ENCODE measurements around the gene TMEFF1.

The TMEFF1 gene

DNA sequence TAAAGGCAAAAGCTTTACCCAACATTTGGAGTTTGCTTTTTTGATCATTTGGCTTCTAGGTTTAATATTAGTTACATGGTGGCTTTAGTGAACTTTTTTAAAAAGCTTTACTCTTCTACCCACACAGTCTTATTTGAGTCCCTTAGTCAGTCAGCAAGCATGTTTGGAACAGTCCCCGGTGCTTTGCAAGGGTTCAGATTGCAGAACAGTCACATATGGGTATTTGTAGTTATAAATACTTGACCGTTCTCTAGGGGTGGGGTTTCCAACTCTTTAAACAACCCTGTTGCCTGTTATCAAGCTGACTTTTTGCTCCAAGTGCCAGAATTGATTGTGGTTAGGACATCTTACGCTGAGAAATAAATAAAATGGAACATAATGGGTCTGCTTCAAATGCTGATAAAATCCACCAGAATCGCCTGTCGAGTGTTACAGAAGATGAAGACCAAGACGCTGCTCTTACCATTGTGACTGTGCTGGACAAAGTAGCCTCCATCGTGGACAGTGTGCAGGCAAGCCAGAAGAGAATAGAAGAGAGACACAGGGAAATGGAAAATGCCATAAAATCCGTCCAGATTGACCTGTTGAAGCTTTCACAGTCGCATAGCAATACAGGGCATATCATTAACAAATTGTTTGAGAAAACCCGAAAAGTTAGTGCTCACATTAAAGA, 105.0 kb downstream of the TMEFF1 start, which contains the start of gene CAVIN4:
TSS of gene CAVIN4 (plus strand) at position 304 of the 673 bp plus-strand sequence. CDS start at position 369, 65 bp downstream.
- DNase-seq (ENCODE audit: low read depth) = no peak

DNA sequence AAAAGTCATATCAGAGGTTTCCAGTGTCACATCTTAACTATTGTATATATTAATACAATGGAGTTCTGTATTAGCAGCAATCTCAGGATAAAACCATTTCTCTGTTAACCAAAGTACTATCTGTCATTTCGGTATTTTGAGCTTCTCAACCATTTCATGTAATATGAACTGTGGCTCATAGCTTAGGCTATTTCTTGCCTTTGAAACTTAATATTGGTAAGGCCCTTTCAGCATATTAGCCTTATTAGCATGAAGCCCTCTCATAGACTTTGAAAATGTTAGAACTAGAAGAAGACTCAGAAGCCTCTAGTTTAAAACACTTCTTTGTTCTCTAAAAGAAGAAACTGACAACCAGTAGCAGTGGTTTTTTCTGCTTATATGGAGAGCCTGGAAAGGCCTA, 105.7 kb downstream of the TMEFF1 start:
- no peak for DNase-seq (ENCODE audit: low read depth)

DNA sequence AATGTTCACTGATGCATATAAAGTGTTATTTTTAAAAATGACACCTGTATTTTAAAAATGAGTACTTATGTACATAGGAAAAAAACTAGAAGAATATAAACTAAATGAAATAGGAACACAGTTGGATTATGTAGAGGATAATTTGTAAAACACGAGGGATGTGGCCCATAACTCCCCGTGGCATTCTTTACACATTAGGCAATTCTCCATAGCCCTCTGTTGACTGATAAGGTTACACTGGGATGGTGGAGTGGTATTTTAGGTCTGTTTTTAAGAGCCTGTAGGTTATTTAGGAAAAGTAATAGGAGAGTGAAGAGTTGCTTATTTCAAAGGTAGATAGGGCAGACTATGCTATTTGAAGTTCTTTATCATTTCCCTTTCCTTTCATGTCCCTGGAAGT, 106.7 kb downstream of the TMEFF1 start:
- DNase-seq (ENCODE audit: low read depth) = no peak

DNA sequence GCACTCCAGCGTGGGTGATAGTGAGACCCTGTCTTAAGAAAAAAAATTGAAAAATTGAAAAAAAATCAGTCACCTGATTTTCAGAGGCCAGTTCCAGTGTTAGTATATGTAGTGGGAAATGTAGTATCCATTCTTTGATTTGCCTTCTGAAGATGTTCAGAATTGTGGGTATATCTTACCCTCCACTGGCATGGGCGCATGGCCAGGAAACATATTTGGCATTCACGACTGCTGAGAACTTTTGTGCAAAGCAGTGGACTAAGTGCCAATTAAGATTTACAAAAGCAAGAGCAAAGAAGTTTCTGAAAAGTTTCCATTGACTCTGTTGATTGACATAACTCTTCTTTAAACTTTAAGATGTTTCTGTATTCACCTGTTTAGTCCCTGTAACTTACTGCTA, 107.3 kb downstream of the TMEFF1 start:
- no peak for DNase-seq (ENCODE audit: low read depth)

DNA sequence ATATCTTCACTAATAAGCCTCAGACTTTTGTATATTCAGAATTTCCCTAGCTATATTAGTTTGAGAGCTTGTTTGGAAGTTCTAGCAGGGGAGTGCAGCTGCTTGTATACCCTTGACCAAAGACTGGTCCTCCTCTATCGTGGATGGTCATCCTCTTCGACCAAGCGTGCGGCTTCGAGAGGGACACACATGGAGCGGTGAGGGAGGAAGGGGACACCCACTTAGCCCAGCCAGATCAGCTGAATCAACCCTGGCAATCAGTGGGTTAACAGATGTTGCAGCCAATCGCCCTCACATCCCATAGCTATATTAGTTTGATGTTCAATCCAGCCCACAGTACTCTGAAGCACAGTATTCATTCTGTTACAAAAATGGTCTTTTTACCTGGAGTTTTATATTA, 108.1 kb downstream of the TMEFF1 start:
- no peak for DNase-seq (ENCODE audit: low read depth)

DNA sequence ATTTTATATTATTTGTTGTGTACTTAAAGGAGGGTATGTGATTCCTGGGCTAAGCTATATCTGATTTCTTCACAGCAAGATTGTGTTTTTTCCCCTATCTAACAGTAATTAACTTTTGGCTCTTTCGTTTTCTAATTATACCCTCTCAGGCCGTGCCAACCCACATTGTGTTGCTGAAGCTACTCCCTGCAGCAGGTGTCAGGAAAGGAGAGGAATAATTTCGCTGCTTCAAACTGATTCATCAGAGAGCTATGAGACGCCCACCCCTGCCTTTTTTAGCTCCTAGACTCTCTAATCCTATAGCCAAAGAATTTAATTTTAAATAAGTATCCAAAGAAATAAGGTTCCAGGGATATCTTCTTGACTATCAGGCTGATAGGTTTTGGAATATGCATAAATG, 108.7 kb downstream of the TMEFF1 start:
- no peak for DNase-seq (ENCODE audit: low read depth)

DNA sequence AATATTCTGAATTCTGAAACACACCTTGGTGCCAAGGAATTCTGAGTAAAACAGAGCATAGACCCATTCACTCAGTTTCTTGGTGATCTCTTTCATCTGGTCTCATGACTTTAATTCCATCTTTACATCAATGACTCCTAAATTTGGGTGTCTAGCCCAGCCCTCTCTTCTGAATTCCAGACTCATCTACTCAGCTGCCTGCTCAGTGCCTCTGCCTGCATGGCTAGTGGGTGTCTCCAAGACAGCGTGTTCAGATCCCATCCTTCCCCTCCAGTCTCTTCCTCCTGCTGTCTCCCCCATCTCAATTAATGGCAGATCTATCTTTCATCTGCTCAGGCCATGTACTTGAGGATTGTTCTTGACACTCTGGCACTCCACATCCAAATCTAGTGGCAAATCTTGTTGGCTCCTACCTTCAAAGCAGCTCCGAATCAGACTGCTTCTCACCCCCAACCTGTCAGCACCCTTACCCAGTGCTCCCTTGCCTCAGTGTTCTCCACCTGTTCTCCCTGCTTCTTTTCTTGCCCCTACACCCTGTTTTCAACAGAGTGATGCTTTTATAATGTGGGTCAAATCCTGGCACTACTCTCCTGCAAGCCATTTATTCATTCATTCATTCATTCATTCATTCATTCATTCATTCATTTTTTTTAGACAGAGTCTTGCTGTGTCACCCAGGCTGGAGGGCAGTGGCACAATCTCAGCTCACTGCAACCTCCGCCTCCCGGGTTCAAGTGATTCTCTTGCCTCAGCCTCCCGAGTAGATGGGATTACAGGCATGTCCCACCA, 110.3 kb downstream of the TMEFF1 start:
- no peak for DNase-seq (ENCODE audit: low read depth)

DNA sequence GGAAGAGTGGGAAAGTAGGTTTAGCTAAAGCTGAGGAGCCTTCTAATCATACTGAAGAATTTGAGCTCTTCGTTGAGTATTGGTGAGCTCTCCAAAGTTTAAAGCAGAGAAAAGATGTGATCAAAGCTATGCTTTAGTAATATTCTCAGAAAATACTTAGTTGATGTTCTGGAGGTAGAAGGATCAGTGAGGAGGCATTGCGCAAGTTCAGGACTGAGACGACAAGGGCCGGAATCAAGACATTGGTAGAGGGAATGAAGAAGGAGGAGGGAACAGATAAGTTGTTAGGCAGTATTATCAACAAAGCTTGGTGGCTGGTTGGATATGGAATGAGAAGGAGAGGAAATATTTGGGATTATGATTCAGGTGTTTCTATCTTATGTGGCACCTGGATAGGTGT, 112.0 kb downstream of the TMEFF1 start:
- no peak for DNase-seq (ENCODE audit: low read depth)

DNA sequence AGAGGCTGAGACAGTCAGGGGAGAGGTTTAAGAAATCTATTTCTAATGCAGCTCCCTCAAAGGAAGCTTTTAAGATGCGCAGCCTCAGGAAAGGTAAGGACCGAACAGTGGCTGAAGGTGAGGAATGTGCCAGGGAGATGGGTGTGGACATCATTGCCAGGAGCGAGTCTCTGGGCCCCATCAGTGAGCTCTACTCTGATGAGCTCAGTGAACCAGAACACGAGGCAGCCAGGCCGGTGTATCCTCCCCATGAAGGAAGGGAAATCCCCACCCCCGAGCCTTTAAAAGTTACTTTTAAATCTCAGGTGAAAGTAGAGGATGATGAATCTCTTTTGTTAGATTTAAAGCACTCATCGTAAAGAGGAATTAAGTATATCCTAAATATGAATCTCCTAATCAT, 113.1 kb downstream of the TMEFF1 start:
- DNase-seq (ENCODE audit: low read depth) = no peak

DNA sequence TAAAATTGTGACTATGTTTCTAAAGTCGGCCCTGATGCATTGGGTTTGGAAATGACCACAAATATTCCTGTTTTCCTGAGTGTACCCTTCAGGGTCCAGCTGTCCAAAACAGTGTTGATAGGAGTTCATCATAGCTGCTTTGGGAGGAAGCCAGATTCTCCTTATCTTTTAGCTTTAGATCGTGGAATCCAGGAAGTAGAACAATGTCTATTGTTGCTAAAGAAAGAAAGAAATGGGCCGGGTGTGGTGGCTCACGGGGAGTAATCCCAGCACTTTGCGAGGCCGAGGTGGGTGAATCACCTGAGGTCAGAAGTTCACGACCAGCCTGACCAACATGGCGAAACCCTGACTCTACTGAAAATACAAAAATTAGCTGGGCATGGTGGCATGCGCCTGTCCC, 114.4 kb downstream of the TMEFF1 start:
- no peak for DNase-seq (ENCODE audit: low read depth)

DNA sequence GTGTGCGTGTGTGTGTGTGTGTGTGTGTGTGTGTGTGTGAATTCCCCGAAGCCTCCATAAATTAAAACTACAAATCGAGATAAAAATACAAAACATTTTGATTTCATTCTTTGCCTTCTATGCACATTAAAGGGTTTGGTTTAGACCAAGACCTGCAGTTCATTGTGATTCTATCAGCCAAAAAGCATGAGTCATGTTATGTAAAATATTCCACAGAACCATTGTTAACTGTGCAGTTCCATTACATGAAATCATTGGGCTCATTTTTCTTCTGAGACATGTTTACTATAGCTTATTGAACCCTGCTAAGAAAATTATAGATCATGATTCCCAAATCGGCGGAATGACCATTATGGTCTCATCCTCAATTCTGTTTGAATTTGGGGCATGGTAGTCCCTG, 116.6 kb downstream of the TMEFF1 start:
- no peak for DNase-seq (ENCODE audit: low read depth)

DNA sequence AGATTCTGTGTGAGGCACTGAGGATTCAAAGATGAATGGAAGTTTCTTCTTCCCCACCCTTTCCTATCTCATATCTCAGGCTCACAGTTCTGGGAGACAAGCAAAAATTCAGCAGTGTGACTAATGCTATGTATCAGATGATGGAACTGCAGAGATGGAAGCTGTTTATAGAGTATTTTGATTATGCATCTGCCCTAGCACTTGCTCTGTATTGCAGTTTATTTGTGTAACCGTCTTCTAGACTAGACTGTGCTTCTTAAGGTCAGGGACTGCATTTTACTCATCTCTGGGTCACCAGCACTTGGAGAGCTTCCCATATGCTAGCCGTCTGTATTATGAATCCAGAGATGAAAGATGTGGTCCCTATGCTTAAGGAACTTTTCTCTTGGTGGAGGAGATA, 117.5 kb downstream of the TMEFF1 start:
- DNase-seq (ENCODE audit: low read depth) = no peak

DNA sequence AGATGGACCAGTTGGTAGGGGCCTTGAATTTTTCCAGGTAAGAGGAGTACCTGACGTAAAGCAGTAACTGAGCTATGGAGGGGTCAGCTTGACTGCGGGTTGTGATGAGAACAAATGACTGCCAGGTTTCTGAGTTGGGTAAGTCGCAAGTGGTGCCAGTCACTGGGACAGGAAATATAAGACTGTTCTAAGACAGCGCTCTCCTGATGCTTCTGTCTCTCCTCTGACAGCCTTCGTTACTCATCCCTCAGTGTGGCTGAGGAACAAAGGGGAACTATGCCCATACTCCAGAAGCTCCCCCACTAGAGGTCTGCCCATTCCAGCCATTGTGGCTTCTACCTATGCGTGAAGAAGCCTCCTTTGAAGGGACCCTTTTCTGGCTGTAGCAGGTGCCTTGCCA, 118.2 kb downstream of the TMEFF1 start:
- no peak for DNase-seq (ENCODE audit: low read depth)

DNA sequence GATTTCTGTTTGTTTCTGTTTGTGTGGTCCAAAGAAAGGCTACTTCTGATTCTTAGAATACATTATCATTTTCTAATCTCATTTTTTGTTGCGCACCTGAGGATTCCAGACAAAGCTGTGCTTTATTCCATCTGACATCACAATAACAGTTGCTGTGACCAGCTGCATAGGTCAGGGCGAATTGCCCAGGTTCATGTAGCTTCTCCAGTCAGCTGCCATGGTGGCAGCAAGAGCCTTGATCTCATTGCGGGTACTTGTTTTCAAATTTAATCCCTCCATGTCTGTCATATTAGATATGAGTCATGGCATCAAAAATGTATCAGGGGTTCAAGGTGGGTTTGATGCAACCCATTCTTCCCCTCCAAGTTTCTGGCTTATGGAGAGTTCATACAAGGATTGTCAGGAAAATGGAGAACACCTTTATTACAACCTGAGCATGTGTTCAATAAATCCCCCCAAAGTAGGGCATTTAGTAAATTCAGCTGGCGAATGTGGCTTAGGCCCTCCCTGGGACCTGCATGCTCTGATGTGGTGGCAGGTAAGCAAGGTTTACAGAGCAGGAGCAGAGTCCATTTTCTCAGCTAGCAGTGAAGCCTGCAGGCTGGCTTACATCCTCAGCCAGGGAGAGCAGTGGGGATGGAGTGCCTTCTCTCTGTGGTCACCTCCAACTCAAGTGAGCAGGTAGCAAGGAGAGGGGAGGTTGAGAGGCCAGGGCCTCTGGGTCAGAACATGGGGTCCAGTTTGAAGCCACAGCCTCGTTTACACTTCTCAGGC, 118.9 kb downstream of the TMEFF1 start:
- no peak for DNase-seq (ENCODE audit: low read depth)

DNA sequence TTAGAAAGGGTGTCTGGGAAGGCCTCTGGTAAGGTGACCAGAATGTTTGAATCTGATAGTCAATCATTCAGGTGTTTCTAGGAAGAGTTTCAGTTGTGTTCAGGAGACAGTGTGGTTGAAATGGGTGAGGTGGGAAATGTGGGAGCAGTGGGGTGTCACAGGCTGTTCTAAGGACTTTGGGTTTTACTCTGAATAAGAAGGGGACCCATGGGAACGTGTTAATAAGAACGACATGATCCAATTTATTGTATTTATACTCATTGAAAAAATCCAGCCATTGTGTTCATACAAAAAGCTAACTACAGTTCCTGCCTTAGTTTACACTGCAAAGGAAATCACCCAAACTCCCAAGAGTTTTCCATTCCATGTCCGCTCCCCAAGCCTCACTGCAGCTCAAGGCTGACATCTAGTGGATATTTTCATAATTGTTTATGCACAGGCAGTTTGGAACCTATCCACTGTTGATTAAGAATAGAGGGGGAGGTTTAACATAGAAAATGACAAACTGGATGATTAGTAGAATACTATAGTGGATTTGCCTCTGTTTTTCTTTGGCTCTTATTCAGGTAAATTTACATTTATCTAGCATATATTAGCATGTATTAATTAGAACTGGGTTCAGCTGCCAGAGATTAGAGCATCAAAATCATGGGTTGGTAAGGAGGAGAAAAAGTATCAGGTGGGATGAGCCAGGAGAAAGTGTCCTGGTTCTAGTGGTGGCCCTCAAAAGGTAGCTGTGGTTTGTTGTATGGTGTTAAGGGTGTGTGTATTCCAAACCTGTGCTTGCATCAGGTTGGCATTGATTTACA, 122.6 kb downstream of the TMEFF1 start:
- DNase-seq (ENCODE audit: low read depth) = no peak

DNA sequence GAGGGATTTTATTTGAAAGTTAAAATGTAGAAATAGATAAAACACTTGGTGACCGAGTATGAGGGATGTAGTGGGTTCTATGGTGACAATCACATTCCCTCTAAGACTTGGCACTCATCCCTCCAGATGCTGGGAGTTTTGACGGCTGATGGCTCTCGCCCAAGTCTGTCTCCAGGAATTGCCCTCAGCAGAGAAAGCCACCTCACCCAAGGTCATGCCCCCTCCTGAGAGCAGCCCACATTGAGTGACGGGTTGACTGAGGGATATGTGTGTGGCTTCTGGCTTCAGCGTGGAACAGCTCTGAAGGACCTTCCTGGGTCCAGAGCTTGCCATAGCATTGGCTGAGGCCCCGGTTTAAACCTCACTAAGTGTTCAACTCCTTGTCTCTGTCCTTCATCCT, 124.3 kb downstream of the TMEFF1 start:
- DNase-seq (ENCODE audit: low read depth) = no peak

DNA sequence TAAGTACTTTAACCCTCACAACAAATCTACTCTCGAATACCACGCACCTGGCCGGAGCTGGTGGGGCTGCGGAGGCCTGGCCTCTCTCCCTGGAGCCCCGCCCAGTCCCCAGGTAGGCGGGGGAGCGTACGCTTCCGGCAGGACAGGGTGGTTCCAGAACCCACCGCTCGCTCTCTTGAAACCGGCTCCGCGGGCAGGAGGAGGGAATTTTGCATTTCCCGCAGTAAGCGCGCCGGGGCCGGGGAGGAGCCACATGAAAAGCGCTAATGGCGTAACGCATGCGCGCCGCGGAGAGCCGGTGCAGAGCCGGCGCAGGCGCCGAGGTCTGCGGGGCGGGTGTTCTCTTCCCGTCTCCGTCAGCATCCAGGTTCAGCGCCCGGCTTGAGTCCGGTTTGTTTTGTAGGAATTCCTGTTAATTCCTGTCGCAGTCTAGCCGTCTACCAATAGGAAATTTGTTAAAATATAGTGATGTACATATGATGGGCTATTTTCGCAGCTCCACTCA, 125.7 kb downstream of the TMEFF1 start:
- DNase-seq (ENCODE audit: low read depth) = peak; percentile 65

DNA sequence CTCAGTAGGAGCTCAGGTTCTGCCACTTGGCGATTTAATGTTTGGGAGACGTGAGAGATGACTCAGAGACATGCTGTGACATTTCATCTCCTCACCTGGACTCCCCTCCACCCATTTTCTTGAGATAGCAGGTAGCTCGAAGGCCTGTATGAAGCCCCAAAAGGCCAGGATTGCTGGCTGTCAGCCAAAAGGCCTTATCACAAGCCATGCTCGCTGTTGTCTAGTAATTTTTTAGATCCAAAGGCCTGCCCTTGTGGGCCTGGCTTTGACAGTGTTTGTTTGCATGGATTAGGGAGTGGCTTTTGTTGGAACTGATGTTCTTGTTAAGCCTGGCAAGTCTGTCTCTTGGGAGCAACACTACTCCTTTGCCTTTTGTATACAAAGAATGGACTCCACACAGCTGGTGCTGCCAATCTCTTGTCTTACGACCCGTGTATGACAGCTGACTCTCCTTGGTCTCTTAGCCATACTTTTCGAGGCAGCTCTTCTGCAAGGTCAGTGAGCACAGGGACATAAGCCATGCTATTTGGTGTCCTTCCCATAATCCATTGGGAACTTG, 127.7 kb downstream of the TMEFF1 start:
- DNase-seq (ENCODE audit: low read depth) = no peak

DNA sequence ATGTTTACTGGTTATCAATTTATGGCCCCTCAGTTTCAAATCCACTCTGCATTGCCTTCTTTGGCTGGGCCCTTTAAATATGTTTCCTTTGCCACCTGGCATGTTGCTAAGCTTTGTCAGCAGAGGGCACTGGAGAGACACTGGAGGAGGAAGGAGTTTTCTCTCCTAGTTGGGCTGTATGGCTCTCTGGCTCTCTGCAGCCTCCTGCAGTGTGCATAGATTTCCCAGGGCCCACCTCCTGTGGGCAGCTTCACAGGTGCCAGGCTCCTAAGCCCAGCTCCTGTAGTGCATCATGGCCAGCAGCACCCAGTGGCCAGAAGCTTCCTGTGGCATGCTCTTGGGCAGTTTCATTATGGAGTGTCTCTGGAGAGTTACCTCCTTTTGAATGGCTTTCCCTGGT, 128.3 kb downstream of the TMEFF1 start:
- DNase-seq (ENCODE audit: low read depth) = no peak

DNA sequence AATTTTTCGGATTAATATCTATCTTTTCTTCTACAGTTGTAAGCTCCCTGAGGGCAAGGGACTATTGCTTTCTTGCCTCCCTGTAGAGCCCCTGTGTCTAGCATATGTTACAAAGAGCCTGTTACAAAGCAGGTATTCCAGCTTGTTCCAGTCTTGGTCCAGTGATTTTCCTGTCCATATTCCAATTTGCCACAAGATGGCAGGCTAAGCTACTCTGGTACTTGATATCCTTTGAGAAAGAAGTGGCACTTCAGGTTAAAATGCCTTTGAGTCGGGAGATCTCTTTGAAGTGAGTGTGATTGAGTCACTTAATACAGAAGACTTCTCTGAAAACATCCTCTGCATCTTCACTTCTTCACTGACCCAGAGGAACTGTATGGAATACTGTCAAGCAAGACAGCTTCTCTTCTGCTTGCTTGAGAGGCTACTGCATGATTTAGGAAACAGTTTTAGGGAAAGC, 129.4 kb downstream of the TMEFF1 start:
- DNase-seq (ENCODE audit: low read depth) = no peak

DNA sequence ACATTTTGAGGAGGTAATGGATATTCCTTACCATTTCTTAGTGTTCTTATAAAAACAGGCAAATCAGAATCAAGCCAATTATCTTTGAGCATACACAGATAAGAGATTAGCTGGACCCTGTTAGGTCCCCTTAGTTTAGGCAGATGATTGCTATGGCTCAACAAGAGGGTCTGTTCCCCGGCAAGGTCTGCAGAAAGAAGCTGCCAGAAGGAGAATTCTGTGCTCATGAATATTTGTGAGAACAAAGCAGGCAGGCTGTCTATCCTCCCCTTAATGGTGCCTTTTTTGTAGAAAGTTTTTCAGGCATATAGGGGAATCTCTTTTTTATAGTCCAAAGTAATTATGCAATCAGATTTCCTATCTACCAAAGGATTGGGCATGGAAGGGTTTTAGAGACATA, 132.5 kb downstream of the TMEFF1 start:
- DNase-seq (ENCODE audit: low read depth) = no peak
